Activated T-cell treated with anti-CD3 and anti-CD28 coated beads, Interleukin-2, amount 50 U/mL, for 24 hours (primary cell): ENCODE data around the gene LIN54.
"Not testable (repeated sequence)": the region's sequence is repeated elsewhere in the genome, so short reads cannot be mapped to it uniquely, and the experiment has no call there.

ENCODE experiments used
- DNase-seq: peaks from one replicate; pipeline ENCODE4 v3.0.0-alpha.2; 2020
- H3K27ac Mint-ChIP-seq: 2 replicates; pipeline ENCODE4 v1.8.0; 2020; ENCODE audit warnings: mild to moderate bottlenecking, mixed read lengths
- H3K27me3 Mint-ChIP-seq: 2 replicates; pipeline ENCODE4 v1.8.0; 2020; ENCODE audit warnings: mixed read lengths
- H3K36me3 Mint-ChIP-seq: 2 replicates; pipeline ENCODE4 v1.8.0; 2020; ENCODE audit warnings: low read depth, mixed read lengths
- H3K4me1 Mint-ChIP-seq: 2 replicates; pipeline ENCODE4 v1.8.0; 2020; ENCODE audit warnings: low read depth, mixed read lengths
- H3K4me3 Mint-ChIP-seq: 2 replicates; pipeline ENCODE4 v1.8.0; 2020; ENCODE audit warnings: mild to moderate bottlenecking, moderate library complexity, mixed read lengths
- H3K9me3 Mint-ChIP-seq: 2 replicates; pipeline ENCODE4 v1.8.0; 2020; ENCODE audit warnings: mixed read lengths

The LIN54 gene

GRCh38 chr4:83023599-83023998, 13.0 kb upstream of the LIN54 start:
- H3K36me3 Mint-ChIP-seq, H3K27me3 Mint-ChIP-seq, H3K27ac Mint-ChIP-seq, H3K9me3 Mint-ChIP-seq, DNase-seq, H3K4me3 Mint-ChIP-seq: not testable (repeated sequence)
- H3K4me1 Mint-ChIP-seq = peaks cover 16% of the 10 kb centered on the region

GRCh38 chr4:83022724-83023450, 12.3 kb upstream of the LIN54 start:
- Mint-ChIP-seq H3K4me1 (peaks cover 16% of the 10 kb centered on the region), H3K27me3 (peaks cover 2% of the 10 kb centered on the region), H3K9me3 (peaks cover 8% of the 10 kb centered on the region), H3K27ac (no peak overlapping the region), H3K36me3 (no peaks in the 10 kb centered on the region), H3K4me3 (no peak overlapping the region)
- no peak for DNase-seq

GRCh38 chr4:83019794-83020494, 9.3 kb upstream of the LIN54 start:
- H3K9me3 Mint-ChIP-seq = peaks cover 4% of the 10 kb centered on the region
- H3K4me1 Mint-ChIP-seq = peaks cover 16% of the 10 kb centered on the region
- no peak overlapping the region for H3K4me3 Mint-ChIP-seq
- no peaks in the 10 kb centered on the region for H3K36me3 Mint-ChIP-seq
- no peak overlapping the region for H3K27ac Mint-ChIP-seq
- no peaks in the 10 kb centered on the region for H3K27me3 Mint-ChIP-seq
- DNase-seq = no peak

- no peaks in the 10 kb centered on the region for H3K9me3 Mint-ChIP-seq
- peaks cover 35% of the 10 kb centered on the region for H3K4me1 Mint-ChIP-seq
- peak overlapping the region; percentile 37 for H3K27ac Mint-ChIP-seq
- no peak for DNase-seq
- H3K36me3 Mint-ChIP-seq = peaks cover 18% of the 10 kb centered on the region
- no peaks in the 10 kb centered on the region for H3K27me3 Mint-ChIP-seq
- peak overlapping the region; percentile 97 for H3K4me3 Mint-ChIP-seq
Measured at GRCh38 chr4:83013902-83014301, 3.3 kb upstream of the LIN54 start.

- Mint-ChIP-seq H3K36me3 (peaks cover 18% of the 10 kb centered on the region), H3K4me1 (peaks cover 38% of the 10 kb centered on the region), H3K27me3 (no peaks in the 10 kb centered on the region), H3K9me3 (no peaks in the 10 kb centered on the region), H3K4me3 (peak overlapping the region; percentile 97), H3K27ac (peak overlapping the region; percentile 95)
- no peak for DNase-seq
Measured at GRCh38 chr4:83013420-83013867, 2.8 kb upstream of the LIN54 start.

- Mint-ChIP-seq H3K9me3 (no peaks in the 10 kb centered on the region), H3K27me3 (no peaks in the 10 kb centered on the region), H3K4me3 (peak overlapping the region; percentile 97), H3K4me1 (peaks cover 43% of the 10 kb centered on the region), H3K27ac (peak overlapping the region; percentile 95), H3K36me3 (peaks cover 18% of the 10 kb centered on the region)
- peak; percentile 99 for DNase-seq
Measured at GRCh38 chr4:83012687-83013419, 2.2 kb upstream of the LIN54 start.

GRCh38 chr4:83012200-83012686, 1.6 kb upstream of the LIN54 start:
- Mint-ChIP-seq H3K36me3 (peaks cover 18% of the 10 kb centered on the region), H3K4me3 (peak overlapping the region; percentile 97), H3K4me1 (peaks cover 48% of the 10 kb centered on the region), H3K27me3 (no peaks in the 10 kb centered on the region), H3K9me3 (no peaks in the 10 kb centered on the region), H3K27ac (peak overlapping the region; percentile 98)
- DNase-seq = no peak

- H3K4me1 Mint-ChIP-seq = peaks cover 49% of the 10 kb centered on the region
- H3K27me3 Mint-ChIP-seq = no peaks in the 10 kb centered on the region
- peaks cover 18% of the 10 kb centered on the region for H3K36me3 Mint-ChIP-seq
- H3K4me3 Mint-ChIP-seq = peak overlapping the region; percentile 97
- DNase-seq = no peak
- H3K9me3 Mint-ChIP-seq = no peaks in the 10 kb centered on the region
- peak overlapping the region; percentile 98 for H3K27ac Mint-ChIP-seq
Measured at GRCh38 chr4:83011689-83012199, 1.1 kb upstream of the LIN54 start.

- Mint-ChIP-seq H3K27ac (peak overlapping the region; percentile 98), H3K4me3 (peak overlapping the region; percentile 97), H3K9me3 (no peaks in the 10 kb centered on the region), H3K27me3 (no peaks in the 10 kb centered on the region), H3K4me1 (peaks cover 57% of the 10 kb centered on the region), H3K36me3 (peaks cover 23% of the 10 kb centered on the region)
- no peak for DNase-seq
Measured at GRCh38 chr4:83010111-83010521, 507 bp downstream of the LIN54 start.

- H3K27ac Mint-ChIP-seq = peak overlapping the region; percentile 98
- H3K27me3 Mint-ChIP-seq = no peaks in the 10 kb centered on the region
- peak overlapping the region; percentile 97 for H3K4me3 Mint-ChIP-seq
- peaks cover 57% of the 10 kb centered on the region for H3K4me1 Mint-ChIP-seq
- DNase-seq = no peak
- no peaks in the 10 kb centered on the region for H3K9me3 Mint-ChIP-seq
- H3K36me3 Mint-ChIP-seq = peaks cover 23% of the 10 kb centered on the region
Measured at GRCh38 chr4:83009529-83009928, 1.1 kb downstream of the LIN54 start.

- H3K4me3 Mint-ChIP-seq, H3K9me3 Mint-ChIP-seq, H3K27me3 Mint-ChIP-seq, DNase-seq, H3K27ac Mint-ChIP-seq: not testable (repeated sequence)
- peaks cover 14% of the 10 kb centered on the region for H3K36me3 Mint-ChIP-seq
- peaks cover 36% of the 10 kb centered on the region for H3K4me1 Mint-ChIP-seq
Measured at GRCh38 chr4:83003044-83003791, 7.4 kb downstream of the LIN54 start.

- peaks cover 30% of the 10 kb centered on the region for H3K4me1 Mint-ChIP-seq
- H3K4me3 Mint-ChIP-seq = no peak overlapping the region
- H3K27ac Mint-ChIP-seq = no peak overlapping the region
- DNase-seq = no peak
- H3K36me3 Mint-ChIP-seq = peaks cover 14% of the 10 kb centered on the region
- H3K27me3 Mint-ChIP-seq = no peaks in the 10 kb centered on the region
- no peaks in the 10 kb centered on the region for H3K9me3 Mint-ChIP-seq
Measured at GRCh38 chr4:83002329-83002728, 8.3 kb downstream of the LIN54 start.

GRCh38 chr4:82998898-82999297, 11.7 kb downstream of the LIN54 start:
- DNase-seq = no peak
- Mint-ChIP-seq H3K27me3 (no peaks in the 10 kb centered on the region), H3K9me3 (no peaks in the 10 kb centered on the region), H3K36me3 (peaks cover 20% of the 10 kb centered on the region), H3K4me3 (no peak overlapping the region), H3K27ac (no peak overlapping the region), H3K4me1 (peaks cover 18% of the 10 kb centered on the region)

- peaks cover 17% of the 10 kb centered on the region for H3K36me3 Mint-ChIP-seq
- no peak for DNase-seq
- H3K4me1 Mint-ChIP-seq = peaks cover 16% of the 10 kb centered on the region
- H3K27me3 Mint-ChIP-seq = no peaks in the 10 kb centered on the region
- no peaks in the 10 kb centered on the region for H3K9me3 Mint-ChIP-seq
- no peak overlapping the region for H3K4me3 Mint-ChIP-seq
- no peak overlapping the region for H3K27ac Mint-ChIP-seq
Measured at GRCh38 chr4:82994834-82995233, 15.8 kb downstream of the LIN54 start.
